ENCODE results near the gene PPP1R12C. TPM values are rescaled to one million over a fixed set of nuclear protein-coding genes. Genes with fewer than 3 reads are reported as not detected.

Gene PPP1R12C
- total RNA-seq, 1 experiment from 2014 or later = 79.9 TPM

GRCh38 chr19:55132453-55133129 is 15.2 kb upstream of the PPP1R12C start:
- no peaks in the 10 kb centered on the region for H4K20me1 ChIP-seq (ENCODE audit: control insufficient read depth, insufficient read depth, insufficient read length)
- no peak overlapping the region; the same call in 1 of the 2 replicates for H2BK15ac ChIP-seq (ENCODE audit: low read depth, low read length)
- H3K36me3 Mint-ChIP-seq (ENCODE audit: insufficient read depth in 1 of 3, low read depth in 3 of 3) = peaks cover 8 to 43% (median 24%) of the 10 kb centered on the region in 3 experiments
- no peak overlapping the region for H2BK12ac ChIP-seq (ENCODE audit: insufficient read length, low read depth, low read length)
- H3K18ac ChIP-seq (ENCODE audit: insufficient read length, low read depth, low read length) = no peak overlapping the region
- DNase-seq = no peak
- H3K27me3 Mint-ChIP-seq (ENCODE audit: low read depth) = no peaks in the 10 kb centered on the region
- no peaks in the 10 kb centered on the region for H3K27me3 ChIP-seq (ENCODE audit: insufficient read depth, low read length)
- H3K4me2 ChIP-seq (ENCODE audit: insufficient read depth, insufficient read length, low read length) = no peak overlapping the region
- H3T11ph ChIP-seq (ENCODE audit: low read length) = no peak overlapping the region
- H3K56ac ChIP-seq (ENCODE audit: insufficient read length, low read depth, low read length) = no peak overlapping the region
- H3K9me3 ChIP-seq (ENCODE audit: control insufficient read depth, low read depth, low read length) = no peaks in the 10 kb centered on the region
- H3K4ac ChIP-seq (ENCODE audit: low read depth, low read length) = no peak overlapping the region
- H3K27ac Mint-ChIP-seq = peak overlapping the region in 1 of 3 experiments; percentile 91; a peak in 2 of 7 replicates
- no peak overlapping the region for H2AFZ ChIP-seq (ENCODE audit: low read length)
- H2BK120ac ChIP-seq (ENCODE audit: low read depth, low read length, poor library complexity, severe bottlenecking) = no peak overlapping the region
- no CpG with 5 or more reads among the region's 14 CpGs for WGBS (ENCODE audit: extremely low coverage, insufficient read length, low lambda C conversion rate)
- H4K8ac ChIP-seq (replicated peaks; ENCODE audit: insufficient read length, low read depth, low read length) = no peak overlapping the region
- no peak overlapping the region for H3K14ac ChIP-seq (ENCODE audit: insufficient read depth, low read length)
- H3K23ac ChIP-seq (ENCODE audit: insufficient read length, low read depth, low read length) = no peak overlapping the region
- no peak overlapping the region for H3K9ac ChIP-seq (ENCODE audit: extremely low read depth, insufficient read length, low read length)
- H3K4me1 Mint-ChIP-seq = peaks cover 13 to 32% of the 10 kb centered on the region in 2 experiments
- no peak overlapping the region for H3K4me3 Mint-ChIP-seq
- no peak overlapping the region for H4K5ac ChIP-seq (ENCODE audit: insufficient read length, low read depth, low read length)
- H2AK5ac ChIP-seq (ENCODE audit: insufficient read length, low read length) = no peak overlapping the region
- H3K27ac ChIP-seq (ENCODE audit: insufficient read length, low read depth, low read length) = no peak overlapping the region
- no peak overlapping the region for H2BK20ac ChIP-seq (ENCODE audit: low read depth, low read length, poor library complexity, severe bottlenecking)
- no peaks in the 10 kb centered on the region for H3K9me3 Mint-ChIP-seq
- H2BK5ac ChIP-seq (ENCODE audit: insufficient read length, low read length) = no peak overlapping the region
- no peaks in the 10 kb centered on the region for H3K23me2 ChIP-seq (ENCODE audit: insufficient read length, low read depth, low read length, poor library complexity, severe bottlenecking)
- peak; percentile 36; the same call in 2 of the 3 replicates for TF ChIP-seq CTCF (conservative IDR thresholded peaks at IDR 0.05)
- H3K79me1 ChIP-seq (ENCODE audit: insufficient read depth, low read depth, low read length, poor library complexity, severe bottlenecking) = no peaks in the 10 kb centered on the region
- no peak overlapping the region for H4K91ac ChIP-seq (ENCODE audit: insufficient read length, low read depth, low read length)
- H3K79me2 ChIP-seq (ENCODE audit: insufficient read depth, low read length) = no peaks in the 10 kb centered on the region
- H3K4me1 ChIP-seq (ENCODE audit: insufficient read depth, low read length) = no peaks in the 10 kb centered on the region

All from H9 (cell line).